ENCODE data around the gene FAM131A. TPM values are rescaled to one million over a fixed set of nuclear protein-coding genes. Genes with fewer than 3 reads are reported as not detected.
A peak's percentile ranks its signal among the peaks of the same experiment; 100 is the strongest.

The FAM131A gene
- total RNA-seq, 1 experiment from 2014 or later, result 14.4 TPM

DNA sequence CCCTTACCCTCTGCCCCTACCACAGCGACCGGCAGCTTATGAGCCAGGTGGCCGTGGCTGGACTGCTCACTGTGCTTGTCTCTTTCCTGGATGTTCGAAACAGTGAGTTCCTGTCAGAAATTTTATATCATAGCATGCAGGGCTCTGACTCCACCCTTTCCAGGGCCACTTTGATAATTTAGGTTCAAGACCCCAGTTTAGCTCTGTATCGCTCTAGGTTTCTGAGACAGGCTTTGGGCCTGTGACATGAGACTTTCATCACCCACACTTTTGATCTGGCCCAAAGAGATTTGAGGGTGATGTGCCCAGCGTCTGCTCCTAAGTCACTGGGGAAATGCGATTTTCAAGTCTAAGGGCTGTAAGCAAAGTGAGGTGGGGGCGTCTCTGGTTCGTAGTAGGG, 29.5 kb upstream of the FAM131A start:
- Mint-ChIP-seq H3K4me1 (no peaks in the 10 kb centered on the region; a peak in 1 of 4 replicates), H3K27me3 (ENCODE audit: low read depth) (no peaks in the 10 kb centered on the region), H3K36me3 (ENCODE audit: insufficient read depth in 1 of 3, low read depth in 3 of 3) (peaks cover 59 to 72% (median 63%) of the 10 kb centered on the region in 3 experiments), H3K27ac (peak overlapping the region in 1 of 3 experiments; percentile 60; a peak in 1 of 7 replicates), H3K4me3 (no peak overlapping the region), H3K9me3 (no peaks in the 10 kb centered on the region; a peak in 1 of 5 replicates)
- TF ChIP-seq, protein P1, sequence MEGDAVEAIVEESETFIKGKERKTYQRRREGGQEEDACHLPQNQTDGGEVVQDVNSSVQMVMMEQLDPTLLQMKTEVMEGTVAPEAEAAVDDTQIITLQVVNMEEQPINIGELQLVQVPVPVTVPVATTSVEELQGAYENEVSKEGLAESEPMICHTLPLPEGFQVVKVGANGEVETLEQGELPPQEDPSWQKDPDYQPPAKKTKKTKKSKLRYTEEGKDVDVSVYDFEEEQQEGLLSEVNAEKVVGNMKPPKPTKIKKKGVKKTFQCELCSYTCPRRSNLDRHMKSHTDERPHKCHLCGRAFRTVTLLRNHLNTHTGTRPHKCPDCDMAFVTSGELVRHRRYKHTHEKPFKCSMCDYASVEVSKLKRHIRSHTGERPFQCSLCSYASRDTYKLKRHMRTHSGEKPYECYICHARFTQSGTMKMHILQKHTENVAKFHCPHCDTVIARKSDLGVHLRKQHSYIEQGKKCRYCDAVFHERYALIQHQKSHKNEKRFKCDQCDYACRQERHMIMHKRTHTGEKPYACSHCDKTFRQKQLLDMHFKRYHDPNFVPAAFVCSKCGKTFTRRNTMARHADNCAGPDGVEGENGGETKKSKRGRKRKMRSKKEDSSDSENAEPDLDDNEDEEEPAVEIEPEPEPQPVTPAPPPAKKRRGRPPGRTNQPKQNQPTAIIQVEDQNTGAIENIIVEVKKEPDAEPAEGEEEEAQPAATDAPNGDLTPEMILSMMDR (conservative IDR thresholded peaks at IDR 0.05), result no peak
- Histone ChIP-seq H3K14ac (ENCODE audit: insufficient read depth, low read length) (no peak overlapping the region), H2BK12ac (ENCODE audit: insufficient read length, low read depth, low read length) (no peak overlapping the region), H4K5ac (ENCODE audit: insufficient read length, low read depth, low read length) (no peak overlapping the region), H2AFZ (ENCODE audit: low read length) (no peak overlapping the region), H2BK15ac (ENCODE audit: low read depth, low read length) (no peak overlapping the region), H3K9ac (ENCODE audit: extremely low read depth, insufficient read length, low read length) (no peak overlapping the region), H2BK5ac (ENCODE audit: insufficient read length, low read length) (no peak overlapping the region), H3K27me3 (ENCODE audit: insufficient read depth, low read length) (no peaks in the 10 kb centered on the region), H2BK20ac (ENCODE audit: low read depth, low read length, poor library complexity, severe bottlenecking) (no peak overlapping the region), H3T11ph (ENCODE audit: low read length) (no peak overlapping the region), H3K79me1 (ENCODE audit: insufficient read depth, low read depth, low read length, poor library complexity, severe bottlenecking) (no peaks in the 10 kb centered on the region), H2BK120ac (ENCODE audit: low read depth, low read length, poor library complexity, severe bottlenecking) (no peak overlapping the region), H3K27ac (ENCODE audit: insufficient read length, low read depth, low read length) (no peak overlapping the region), H3K9me3 (ENCODE audit: control insufficient read depth, low read depth, low read length) (no peaks in the 10 kb centered on the region), H4K91ac (ENCODE audit: insufficient read length, low read depth, low read length) (no peak overlapping the region), H3K23me2 (ENCODE audit: insufficient read length, low read depth, low read length, poor library complexity, severe bottlenecking) (no peaks in the 10 kb centered on the region), H3K4me2 (ENCODE audit: insufficient read depth, insufficient read length, low read length) (no peak overlapping the region), H3K23ac (ENCODE audit: insufficient read length, low read depth, low read length) (no peak overlapping the region), H3K79me2 (ENCODE audit: insufficient read depth, low read length) (no peaks in the 10 kb centered on the region), H3K18ac (ENCODE audit: insufficient read length, low read depth, low read length) (no peak overlapping the region), H2AK5ac (ENCODE audit: insufficient read length, low read length) (no peak overlapping the region), H3K4ac (ENCODE audit: low read depth, low read length) (no peak overlapping the region), H3K56ac (ENCODE audit: insufficient read length, low read depth, low read length) (no peak overlapping the region), H3K4me1 (ENCODE audit: insufficient read depth, low read length) (no peaks in the 10 kb centered on the region), H4K20me1 (ENCODE audit: control insufficient read depth, insufficient read depth, insufficient read length) (peaks cover 2% of the 10 kb centered on the region), H4K8ac (replicated peaks; ENCODE audit: insufficient read length, low read depth, low read length) (no peak overlapping the region)
- no CpG with 5 or more reads among the region's 9 CpGs for WGBS (ENCODE audit: extremely low coverage, insufficient read length, low lambda C conversion rate)
- no peak for DNase-seq

Data from H9 (cell line).